HT-29 (cell line): ENCODE results near the gene SLC30A1. TPM values are rescaled to one million over a fixed set of nuclear protein-coding genes. Genes with fewer than 3 reads are reported as not detected.
"Not testable (repeated sequence)": the region's sequence is repeated elsewhere in the genome, so short reads cannot be mapped to it uniquely, and the experiment has no call there.

Experiments
- DNase-seq: peaks from one replicate; pipeline ENCODE4 v3.0.0-alpha.2; 2015; ENCODE audit warnings: low spot score
- total RNA-seq: library from RNA; depleted of rRNA; stranded (reverse); fragments of >200 nt; shearing (Covaris generic); gene quantifications from 2 replicates; pipeline ENCODE4 v1.2.3, GENCODE V29; 2014; rRNA removed

Gene SLC30A1, protein sequence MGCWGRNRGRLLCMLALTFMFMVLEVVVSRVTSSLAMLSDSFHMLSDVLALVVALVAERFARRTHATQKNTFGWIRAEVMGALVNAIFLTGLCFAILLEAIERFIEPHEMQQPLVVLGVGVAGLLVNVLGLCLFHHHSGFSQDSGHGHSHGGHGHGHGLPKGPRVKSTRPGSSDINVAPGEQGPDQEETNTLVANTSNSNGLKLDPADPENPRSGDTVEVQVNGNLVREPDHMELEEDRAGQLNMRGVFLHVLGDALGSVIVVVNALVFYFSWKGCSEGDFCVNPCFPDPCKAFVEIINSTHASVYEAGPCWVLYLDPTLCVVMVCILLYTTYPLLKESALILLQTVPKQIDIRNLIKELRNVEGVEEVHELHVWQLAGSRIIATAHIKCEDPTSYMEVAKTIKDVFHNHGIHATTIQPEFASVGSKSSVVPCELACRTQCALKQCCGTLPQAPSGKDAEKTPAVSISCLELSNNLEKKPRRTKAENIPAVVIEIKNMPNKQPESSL
- 8.1 and 8.6 TPM in 2 replicates for total RNA-seq

DNA sequence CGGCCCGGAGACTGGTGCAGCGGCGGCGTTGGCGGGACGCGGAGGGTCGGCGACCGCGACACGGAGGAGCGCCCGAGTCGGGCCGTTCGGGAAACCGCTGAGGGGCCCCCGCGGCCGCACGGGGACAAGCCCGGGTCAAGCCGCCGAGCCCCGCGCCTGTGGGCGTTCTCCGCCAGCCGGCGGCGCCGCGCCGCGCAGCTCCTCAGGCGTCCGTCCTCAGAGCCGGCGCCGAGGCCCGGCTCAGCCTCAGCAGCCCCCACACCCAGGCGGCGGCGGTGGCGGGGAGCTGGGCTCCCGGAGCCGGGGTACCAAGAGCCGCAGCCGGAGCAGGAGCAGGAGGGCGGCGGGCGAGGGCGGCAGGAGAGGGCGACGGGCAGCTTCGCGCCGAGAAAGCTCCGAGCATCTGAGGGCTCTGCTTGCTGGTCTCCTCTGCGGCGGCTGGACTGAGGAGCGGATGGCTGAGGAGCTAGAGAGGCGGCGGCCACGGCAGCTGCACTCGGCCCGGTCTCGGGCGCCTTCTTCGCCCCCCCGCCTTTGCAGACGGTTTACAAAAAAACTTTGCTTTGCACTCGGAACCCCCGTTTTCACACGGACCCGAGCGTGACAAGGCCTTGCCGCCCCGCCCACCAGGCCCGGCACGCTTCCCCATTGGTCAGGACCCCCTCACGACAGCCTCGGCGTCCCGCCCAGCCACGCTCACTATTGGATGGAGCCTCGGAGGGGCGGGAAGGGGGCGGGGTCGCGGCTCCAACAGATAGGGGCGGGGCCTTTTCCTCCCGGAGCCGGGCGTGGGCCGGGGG, at the start of gene SLC30A1:
TSS of gene SLC30A1 (minus strand) at position 522 of the 800 bp plus-strand sequence. CDS start 549 bp downstream, outside the sequence.
- peak; percentile 97 for DNase-seq

DNA sequence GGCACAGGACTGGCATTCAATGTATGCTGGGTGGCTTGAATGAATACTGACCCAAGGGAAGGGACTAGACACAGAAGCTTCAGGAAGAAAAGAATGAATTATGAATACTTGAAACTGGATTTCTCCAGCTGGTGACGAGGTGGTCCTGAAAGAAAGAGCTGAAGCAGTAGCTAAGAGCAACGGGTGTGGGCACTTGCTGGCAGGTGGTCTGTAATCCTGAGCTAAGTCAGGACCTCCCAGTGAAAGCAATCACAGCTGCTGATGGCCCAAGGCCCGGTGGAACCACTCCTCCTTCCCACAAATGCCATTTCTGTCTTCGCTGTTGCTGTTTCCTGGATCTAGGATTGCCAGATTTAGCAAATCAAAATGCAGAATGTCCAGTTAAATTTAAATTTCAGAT, 49.5 kb upstream of the SLC30A1 start:
- DNase-seq: no peak

DNA sequence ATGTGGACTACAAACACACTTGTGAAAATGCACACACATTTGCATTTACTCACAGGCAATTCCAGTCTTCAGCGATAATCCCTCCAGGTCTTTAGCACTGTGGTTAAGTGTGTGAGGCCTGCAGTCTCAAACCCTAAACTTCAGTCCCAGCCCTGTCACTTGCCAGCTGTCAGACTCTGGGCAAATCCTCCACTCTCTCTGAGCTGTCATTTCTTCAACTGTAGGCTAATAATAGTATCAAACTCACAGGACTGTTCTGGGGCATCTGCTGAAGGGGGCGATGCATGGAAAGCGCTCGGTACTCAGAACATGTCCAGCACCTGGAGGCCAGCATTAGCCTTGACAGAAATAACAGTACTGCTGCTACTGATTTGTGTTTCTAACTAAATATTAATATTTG, 48.3 kb upstream of the SLC30A1 start:
- no peak for DNase-seq

DNA sequence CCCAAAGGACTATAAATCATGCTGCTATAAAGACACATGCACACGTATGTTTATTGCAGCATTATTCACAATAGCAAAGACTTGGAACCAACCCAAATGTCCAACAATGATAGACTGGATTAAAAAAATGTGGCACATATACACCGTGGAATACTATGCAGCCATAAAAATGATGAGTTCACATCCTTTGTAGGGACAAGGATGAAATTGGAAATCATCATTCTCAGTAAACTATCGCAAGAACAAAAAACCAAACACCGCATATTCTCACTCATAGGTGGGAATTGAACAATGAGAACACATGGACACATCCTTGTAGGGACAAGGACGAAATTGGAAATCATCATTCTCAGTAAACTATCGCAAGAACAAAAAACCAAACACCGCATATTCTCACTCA, 46.9 kb upstream of the SLC30A1 start:
- DNase-seq: not testable (repeated sequence)

DNA sequence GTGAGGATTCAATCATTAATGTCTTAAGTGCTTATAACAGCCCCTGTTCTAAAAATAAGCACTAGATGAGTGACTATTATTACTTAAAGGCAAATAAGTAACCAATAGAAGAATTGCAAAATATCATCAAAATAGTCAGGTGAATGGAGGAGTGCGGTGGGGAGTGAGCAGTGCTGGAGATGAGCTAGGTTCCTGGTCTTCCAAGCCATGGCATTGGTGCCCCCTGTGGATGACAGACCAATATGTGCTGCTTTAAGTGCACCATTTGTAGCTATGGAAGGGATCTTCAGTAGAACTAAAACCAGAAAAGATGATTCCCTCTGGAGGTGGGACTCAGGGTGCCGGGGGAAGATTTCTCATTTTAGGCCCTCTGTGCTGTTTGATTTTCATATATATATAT, 46.1 kb upstream of the SLC30A1 start:
- DNase-seq: peak; percentile 45

DNA sequence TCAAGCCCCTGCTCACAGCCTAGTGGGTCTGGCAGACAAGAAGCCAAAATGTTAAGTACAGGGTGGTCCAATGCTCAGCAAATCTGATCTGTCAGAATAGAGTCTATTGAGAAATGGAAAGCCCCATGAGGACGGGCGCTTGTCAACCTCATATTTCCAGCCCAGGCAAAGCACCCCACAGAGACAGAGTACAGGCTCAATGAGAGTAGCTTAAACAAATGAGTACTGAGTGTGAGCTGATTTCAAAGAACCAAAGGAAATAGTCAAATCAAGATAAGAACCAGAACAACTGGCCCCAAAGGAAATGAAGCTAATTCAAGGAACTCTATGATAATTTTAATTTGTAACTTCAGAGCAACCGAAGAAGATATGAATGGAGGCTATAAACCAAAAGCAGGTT, 44.6 kb upstream of the SLC30A1 start:
- DNase-seq: no peak

DNA sequence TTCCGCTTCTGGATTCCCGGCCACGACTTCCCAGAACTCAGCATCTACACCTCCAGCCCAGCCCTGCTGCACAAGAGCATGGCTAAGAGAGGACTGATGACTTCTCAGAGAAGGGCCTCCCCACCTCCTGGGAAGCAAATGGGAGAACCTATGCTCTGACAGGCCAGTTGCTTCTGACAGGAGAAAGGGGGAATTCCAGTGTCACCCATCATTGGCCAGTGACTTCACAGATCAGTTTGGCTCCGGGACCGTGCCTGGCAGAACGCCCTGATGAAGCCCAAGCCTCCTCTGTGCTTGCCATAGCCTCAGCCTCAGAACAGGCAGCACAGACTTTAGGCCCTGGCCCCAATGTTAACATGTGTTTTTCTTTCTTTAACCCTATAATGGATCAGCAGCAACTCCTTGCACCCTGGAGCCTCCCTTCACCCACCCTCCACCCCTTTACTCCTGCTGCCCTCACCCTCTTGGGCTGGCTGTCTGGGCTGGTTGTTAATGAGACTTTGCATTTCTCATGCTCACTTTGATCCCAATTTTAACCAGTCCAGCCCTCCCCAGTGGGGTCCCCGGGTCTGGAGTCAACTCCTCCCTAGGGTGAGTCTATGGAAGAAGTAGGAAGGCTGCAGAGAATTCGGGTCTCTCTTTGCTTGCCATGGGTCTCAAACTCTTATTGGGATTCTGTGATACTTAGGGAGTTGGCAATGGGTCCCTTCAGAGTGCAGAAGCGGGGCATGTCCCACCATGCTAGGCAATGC, 42.7 kb upstream of the SLC30A1 start:
- no peak for DNase-seq

DNA sequence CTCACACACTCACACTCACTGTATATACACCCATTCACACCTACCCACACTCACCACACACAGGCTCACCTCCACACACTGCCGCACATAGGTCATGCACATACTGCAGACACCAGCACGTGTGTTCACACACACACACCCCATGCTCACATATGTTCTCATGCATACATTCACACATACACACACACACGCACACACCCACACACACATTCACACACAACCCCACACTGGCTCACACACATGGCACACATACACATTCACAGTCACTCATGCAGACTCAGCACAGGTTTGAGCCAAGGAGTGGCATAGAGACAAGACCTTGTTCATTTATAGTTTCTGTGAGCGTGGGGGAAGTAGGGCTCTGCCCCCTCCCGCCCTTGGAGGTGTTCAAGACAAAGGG, 41.1 kb upstream of the SLC30A1 start:
- no peak for DNase-seq

DNA sequence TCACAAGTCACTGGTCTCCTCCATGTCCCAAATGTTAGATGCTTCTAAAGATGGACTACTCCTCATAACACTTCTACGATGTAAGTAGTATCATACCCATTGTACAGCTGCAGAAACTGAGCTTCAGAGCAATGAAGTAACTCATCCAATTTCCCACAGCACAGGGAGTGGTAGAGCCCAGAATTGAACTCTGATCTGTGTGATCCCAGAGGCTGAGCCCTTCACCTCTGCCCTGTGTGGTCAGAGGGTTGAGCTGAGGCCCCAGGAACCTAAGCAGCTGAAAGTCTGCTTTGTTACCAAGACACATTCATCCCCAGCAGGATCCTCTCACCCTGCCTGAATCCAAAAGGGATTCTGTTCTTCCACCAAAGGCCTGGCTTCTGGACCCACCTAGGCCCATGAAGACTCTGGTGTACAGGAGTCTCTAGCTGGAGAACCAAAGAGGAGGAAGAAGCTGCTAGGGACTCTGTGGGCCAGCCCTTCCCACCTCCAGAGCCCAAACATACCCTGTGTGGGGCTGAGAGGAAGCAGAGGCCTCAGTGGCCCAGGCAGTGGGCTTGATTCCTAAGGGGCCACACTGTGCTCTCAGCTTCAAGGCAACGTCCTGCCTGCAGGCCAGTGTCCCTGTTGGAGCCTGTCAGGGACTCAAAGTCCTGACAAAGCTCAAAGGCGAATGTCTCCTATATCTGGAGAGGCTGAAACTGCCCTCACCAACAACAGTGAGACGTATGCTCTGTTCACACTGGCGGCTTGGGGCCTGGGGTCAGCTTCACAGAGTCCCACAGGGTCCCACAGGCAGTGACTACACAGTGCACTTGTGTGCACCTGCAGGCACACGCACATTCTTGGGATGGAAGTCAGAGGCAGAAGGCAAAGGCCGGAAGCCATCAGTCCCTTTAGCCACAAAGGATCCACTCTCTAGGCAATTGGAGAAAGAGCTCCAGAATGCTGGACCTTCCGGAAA, 40.4 kb upstream of the SLC30A1 start:
- no peak for DNase-seq

DNA sequence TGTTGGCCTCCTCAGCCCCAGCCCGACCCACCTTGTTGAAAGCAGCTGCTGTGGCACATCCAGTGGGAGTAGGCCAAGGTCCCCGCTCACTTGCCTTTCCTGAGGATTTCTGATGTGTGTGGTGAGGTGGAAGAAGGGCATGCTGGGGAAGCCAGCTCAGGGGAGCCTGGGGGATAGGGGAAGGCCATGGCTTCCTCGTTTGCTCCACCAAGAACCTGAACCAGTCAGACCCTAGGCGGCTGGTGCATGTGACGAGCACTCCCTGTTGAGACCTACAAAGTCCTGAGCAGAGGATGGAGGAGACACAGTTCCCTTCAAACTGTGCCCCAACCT, 38.0 kb upstream of the SLC30A1 start:
- DNase-seq: no peak

DNA sequence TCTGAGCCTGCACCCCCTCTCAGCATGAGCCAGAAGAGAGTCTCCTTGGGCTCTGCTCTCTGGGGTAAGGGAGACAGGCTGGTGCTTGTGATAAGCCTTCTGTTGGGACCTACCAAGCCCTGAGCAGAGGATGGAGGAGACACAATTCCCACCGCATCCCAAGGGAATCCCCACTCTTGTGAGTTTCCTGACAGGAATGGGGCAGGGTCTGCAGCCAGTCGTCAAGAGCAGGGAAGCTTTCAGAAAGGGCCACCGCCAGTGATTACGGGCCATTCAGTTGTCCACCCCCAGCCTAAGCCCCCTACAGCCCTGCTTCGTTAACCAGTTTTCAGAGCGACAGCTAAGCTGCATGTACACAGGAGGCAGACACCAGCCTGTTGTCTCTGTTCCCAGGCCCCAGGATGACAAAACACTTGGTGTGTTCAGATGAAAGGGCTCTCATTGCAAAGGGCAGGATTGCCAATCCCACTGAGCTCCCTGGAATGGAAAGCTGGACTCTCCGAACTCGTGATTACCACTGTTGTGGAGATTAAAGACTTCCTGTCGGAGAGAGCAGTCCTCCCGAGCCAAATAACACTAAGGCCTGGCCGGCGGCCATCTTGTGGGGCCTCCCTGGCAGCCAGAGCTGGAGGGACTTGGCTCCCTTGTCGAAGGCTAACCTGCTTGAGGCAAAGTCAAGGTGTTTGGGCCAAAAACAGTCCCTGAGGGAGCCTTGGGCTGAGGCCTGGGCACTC, 37.4 kb upstream of the SLC30A1 start:
- DNase-seq: no peak

DNA sequence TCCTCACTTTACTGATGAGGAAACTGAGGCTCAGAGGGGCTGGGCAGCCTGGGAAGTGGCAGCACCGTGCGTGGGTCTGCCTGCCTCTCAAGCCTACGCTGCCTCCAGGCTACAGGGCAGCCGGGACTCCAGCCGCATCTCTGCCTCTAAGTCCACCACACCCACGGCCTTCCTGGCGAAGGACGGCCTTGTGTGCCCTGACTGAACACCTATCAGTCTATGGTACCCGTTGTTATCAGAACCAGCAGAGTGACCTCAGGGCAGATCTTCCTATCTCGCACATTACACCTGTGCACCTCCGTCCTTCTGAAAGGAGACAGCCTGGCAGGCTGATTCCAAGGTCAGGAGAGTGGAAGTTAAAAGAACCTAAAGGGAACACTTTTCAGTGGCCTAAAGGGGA, 35.7 kb upstream of the SLC30A1 start:
- no peak for DNase-seq

DNA sequence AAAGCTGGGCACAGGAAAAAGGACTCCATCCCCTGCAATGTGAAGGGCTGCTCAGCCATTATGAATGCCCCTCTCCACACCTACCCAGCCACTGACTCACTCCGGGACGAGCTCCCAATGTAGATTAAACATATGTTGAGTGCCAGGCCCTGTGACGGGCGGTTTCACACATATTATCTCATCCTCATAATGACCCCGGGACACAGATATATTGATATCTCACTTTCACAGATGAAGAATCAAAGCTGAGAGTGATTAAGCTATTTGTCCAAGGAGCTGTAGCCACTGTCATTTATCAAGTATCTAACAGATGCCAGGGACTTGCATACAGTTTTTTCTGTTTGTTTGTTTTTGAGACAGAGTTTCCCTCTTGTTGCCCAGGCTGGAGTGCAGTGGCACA, 35.0 kb upstream of the SLC30A1 start:
- DNase-seq: no peak

DNA sequence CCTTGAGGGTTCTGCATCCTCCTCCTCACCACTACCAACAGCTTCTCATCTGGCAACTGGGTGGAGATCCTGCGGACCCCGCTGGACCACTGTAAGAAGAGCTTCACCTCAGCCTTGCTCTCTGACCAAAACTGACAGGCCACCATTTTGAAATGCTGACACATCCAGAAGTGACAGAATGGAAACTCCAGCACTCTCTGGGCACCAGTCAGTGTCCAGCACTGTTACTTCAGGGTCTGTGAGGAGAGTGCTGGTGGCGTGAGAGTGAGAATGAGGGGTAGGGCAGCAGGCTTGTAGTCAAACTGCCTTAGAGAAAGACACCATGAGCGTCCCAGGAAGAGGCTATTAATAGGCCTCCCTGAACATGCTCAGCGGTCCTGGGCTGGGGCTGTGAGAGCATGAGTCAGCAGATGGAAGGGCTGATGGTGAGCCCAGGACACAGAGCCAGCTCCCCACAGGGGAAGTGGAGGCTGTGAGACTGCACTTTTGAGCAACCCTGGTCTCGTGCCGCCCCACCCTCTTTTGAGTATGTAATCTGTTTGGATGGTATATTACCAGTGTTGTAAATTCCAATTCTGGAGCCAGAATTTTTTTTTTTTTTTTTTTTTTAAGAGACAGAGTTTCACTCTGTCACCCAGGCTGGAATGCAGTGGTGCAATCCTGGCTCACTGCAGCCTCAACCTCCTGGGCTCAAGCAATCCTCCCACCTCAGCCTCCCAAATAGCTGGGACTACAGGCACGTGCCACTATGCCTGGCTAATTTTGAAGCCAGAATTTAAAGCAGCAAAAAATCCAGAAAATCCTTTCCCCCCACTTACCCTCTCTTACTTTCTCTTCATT, 34.4 kb upstream of the SLC30A1 start:
- DNase-seq: no peak

DNA sequence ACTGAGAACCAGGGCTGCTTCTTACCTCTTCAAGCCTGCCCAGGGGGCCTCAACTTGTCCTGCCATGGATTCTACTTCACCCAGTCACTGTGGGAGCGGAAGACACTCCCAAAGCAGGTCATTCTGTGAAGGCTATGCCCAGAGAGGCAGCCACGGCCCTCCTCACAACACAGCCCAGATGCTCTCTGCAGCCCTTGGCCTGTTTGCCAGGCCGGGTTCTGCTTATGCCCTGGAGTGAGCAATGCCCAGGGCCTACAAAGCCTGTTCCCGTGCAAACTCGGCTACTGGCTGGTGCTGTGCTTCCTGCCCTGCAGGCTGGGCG, 33.8 kb upstream of the SLC30A1 start:
- no peak for DNase-seq

DNA sequence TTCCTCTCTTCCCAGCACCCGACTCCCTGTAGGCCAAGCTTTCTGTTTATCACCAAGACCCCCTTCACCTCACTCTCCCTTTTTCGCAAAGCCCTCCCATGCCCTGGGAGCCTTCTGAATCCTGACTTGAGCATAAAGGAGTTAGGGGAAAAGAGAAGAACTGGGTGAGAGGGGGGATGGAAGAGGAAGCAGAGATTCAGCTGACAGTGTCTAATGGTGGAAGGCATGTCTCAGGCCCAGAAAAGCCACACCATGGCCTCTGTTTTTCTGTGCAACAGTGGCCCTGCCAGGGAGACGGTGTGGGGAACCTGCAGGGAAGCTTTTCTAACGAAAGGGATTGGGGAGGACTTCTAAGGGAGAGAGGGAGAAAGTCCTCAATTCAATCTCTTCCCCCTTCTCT, 32.9 kb upstream of the SLC30A1 start:
- DNase-seq: no peak

DNA sequence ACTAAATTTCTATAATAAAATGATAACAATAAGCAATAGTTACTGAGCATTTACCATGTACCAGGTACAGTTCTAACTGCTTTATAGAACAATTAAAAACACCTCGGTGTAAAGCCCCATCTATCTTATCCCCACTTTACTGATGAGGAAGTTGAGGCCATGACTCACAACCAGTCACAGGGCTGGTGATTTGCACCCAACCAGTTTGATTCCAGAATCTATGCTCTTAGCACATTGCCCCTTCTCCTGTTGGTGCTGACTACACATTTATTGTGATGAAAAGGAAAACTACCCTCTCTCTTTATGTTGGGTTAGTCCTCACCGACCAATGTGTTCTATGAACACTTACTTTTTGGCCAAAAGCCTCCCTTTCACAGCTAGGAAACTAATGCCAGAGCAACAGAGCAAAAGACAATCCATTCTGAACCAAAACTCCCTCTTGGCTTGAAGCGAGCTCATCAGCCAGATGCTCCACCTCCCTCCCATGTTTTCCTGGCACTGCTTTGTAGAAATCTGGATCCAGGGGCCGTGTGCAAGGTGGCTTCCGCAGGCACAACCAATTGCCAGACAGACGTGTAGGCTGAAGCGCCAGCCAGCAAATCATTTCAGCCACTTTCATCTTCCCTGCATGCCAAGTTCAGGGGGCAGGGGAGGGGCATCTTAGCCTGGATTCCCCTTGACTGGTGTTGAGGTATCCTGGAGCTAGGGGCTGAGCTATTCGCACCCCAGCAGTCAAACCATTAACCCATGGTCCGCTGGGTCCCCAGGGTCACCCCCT, 32.0 kb upstream of the SLC30A1 start:
- DNase-seq: no peak
